ENCODE data around the gene CCDC110. TPM values are rescaled to one million over a fixed set of nuclear protein-coding genes. Genes with fewer than 3 reads are reported as not detected.

CCDC110 gene
- total RNA-seq, 1 donor from 2014 or later: 0.99 TPM

Other genes starting within 250 kb of the CCDC110 start
- 2.4 TPM for gene LRP2BP, start 75.8 kb downstream of the CCDC110 start, total RNA-seq
- 15.2 TPM for gene ANKRD37, start 74.9 kb downstream of the CCDC110 start, total RNA-seq
- 48.5 TPM for gene UFSP2, start 45.8 kb downstream of the CCDC110 start, total RNA-seq
- 123 TPM for gene PDLIM3, start 63.8 kb upstream of the CCDC110 start, total RNA-seq

Measured in left ventricle myocardium superior (tissue), 1 donor.